BJ (cell line): ENCODE measurements around the gene CRTC2. TPM values are rescaled to one million over a fixed set of nuclear protein-coding genes. Genes with fewer than 3 reads are reported as not detected.

Experiments used
- CTCF ChIA-PET: fragments of 350-600 bp; formaldehyde crosslinking; extraction: SDS; loops from one replicate; lab custom pipeline; 2021; ENCODE audit warnings: antibody characterized with exemption, inconsistent platforms; lab: Yijun Ruan, JAX
- POLR2A ChIA-PET: fragments of 300-600 bp; sonication (Branson Sonifier 250); formaldehyde crosslinking; extraction: SDS; loops from one replicate; lab custom pipeline; 2021; ENCODE audit warnings: antibody characterized with exemption; lab: Charles Lee
- DNase-seq: peaks from one replicate; pipeline ENCODE4 v3.0.0-alpha.2; 2011; ENCODE audit warnings: low read depth
- H3K27me3 ChIP-seq: 2 replicates; pipeline ENCODE4 v1.6.0; 2011; ENCODE audit warnings: low read length; ENCODE audit not compliant: control insufficient read depth, insufficient read depth
- H3K36me3 ChIP-seq: 2 replicates; pipeline ENCODE4 v1.5.1; 2011; ENCODE audit warnings: low read length; ENCODE audit not compliant: control insufficient read depth, insufficient read depth
- H3K4me3 ChIP-seq: 2 replicates; pipeline ENCODE4 v1.5.1; 2011; ENCODE audit warnings: low read depth, mild to moderate bottlenecking, control low read depth, low read length
- polyA plus RNA-seq: library from polyadenylated mRNA; depleted of rRNA; stranded (reverse); fragments of >200 nt; gene quantifications from 2 replicates; pipeline ENCODE4 v1.2.3, GENCODE V29; 2011
- TF ChIP-seq, protein P1 (sequence below): IDR thresholded peaks from 2 replicates; pipeline ENCODE4 v1.5.1; 2011; ENCODE audit warnings: low read depth, mild to moderate bottlenecking, control low read depth, inconsistent platforms, low read length, moderate library complexity; ENCODE audit not compliant: insufficient read depth

CRTC2 gene
- polyA plus RNA-seq, 1 experiment: 25.2 TPM

DNA sequence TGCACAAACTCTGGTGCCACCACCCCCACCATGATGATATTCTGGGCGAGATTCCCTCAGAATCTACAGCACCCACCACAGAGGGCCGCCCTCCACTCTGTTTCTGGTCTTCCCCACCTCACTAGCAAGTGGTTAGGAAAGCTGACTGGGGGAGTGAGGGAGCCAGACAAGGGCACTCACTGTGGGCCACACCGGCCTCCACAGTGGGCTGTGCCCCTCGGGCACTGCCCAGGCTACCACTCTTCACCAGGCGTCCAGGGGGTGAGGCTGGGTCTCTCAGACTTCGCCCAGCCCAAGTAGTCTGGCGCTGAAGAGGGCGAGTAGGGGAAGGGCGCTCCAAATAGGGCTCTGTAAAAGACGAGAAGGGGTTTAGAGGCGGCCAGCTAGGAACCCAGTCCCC lies 24.5 kb downstream of the CRTC2 start:
- TF ChIP-seq, protein P1, sequence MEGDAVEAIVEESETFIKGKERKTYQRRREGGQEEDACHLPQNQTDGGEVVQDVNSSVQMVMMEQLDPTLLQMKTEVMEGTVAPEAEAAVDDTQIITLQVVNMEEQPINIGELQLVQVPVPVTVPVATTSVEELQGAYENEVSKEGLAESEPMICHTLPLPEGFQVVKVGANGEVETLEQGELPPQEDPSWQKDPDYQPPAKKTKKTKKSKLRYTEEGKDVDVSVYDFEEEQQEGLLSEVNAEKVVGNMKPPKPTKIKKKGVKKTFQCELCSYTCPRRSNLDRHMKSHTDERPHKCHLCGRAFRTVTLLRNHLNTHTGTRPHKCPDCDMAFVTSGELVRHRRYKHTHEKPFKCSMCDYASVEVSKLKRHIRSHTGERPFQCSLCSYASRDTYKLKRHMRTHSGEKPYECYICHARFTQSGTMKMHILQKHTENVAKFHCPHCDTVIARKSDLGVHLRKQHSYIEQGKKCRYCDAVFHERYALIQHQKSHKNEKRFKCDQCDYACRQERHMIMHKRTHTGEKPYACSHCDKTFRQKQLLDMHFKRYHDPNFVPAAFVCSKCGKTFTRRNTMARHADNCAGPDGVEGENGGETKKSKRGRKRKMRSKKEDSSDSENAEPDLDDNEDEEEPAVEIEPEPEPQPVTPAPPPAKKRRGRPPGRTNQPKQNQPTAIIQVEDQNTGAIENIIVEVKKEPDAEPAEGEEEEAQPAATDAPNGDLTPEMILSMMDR: no peak
- ChIA-PET POLR2A (no interaction called here), CTCF (interaction anchor here (0.7 to 1.5 kb wide), 2 partner anchors 10 to 12 kb away, joined by 3 to 5 read pairs; partner anchors contain the start of genes DENND4B and GATAD2B)
- Histone ChIP-seq H3K4me3 (no peak overlapping the region), H3K27me3 (no peaks in the 10 kb centered on the region), H3K36me3 (peaks cover 42% of the 10 kb centered on the region)
- DNase-seq: no peak

DNA sequence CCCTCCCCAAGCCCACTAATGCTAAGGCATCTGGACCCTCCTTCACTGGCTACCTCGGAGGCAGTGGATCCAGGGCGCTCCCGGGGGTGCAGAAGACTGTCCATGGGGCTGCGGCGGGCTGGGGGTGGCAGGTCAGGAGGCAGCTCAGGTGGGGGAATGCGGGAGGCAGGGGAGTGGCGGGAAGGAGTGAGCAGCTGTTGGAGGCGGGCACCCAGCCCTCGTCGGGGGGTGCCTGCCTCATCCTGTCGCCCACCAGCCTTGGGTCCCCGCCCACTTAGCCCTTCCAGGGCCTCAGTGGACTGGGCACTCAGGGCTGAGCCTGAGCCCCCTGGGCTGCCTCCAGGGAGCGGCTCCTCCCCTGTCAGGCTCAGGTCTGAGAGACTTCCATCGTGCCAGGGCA lies 25.0 kb downstream of the CRTC2 start:
- DNase-seq: no peak
- TF ChIP-seq, protein P1: no peak
- Histone ChIP-seq H3K4me3 (no peak overlapping the region), H3K36me3 (peaks cover 42% of the 10 kb centered on the region), H3K27me3 (no peaks in the 10 kb centered on the region)
- CTCF ChIA-PET: interaction anchor here (1.5 kb wide), 1 partner anchor 10 kb away, joined by 5 read pairs; the partner anchor contains the start of gene GATAD2B
- POLR2A ChIA-PET: no interaction called here

DNA sequence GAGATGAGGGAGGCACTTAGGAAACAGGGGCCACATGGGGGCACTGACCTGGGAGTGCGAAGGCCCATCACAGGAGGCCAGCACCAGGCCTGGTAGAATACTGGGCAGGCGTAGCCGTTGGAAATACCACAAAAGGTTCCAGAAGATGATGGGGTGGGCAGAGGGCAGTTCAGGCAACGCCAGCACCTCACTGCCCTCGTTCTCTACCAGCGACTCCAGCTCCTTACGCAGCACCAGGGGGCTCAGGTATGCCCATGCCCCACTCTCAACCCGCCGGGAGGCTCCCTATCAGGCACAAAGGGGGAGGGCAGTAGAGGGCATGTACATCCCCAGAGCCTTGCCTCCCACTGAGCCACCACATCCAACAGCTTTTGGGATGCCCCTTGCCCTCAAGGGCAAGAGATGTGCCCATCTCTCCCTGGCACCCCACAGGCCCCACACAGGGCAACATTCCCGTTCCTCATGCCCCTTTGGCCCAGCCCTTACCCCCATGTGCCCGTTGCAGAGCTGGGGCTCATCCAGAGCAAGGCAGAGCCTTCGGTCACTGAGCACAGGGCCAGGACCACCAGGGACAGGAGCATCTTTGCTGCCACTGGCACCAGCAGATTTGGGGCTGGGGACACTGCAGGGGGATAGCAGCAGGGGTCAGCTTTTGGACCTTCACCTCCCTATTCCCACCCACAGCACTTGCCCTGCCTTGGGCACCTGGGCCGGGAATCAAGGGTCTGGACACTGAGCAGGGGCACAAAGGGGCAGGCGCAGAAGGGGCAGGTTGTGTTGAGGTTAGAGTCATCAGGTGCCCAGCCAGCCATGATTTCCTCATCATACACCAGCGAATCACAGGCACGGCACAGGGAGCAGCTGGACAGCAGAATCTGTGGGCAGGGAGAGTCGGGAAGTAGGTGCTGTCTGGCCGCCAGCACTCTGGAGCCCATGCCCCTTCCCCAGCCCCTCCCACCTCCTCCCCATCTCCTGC lies 26.0 kb downstream of the CRTC2 start:
- TF ChIP-seq, protein P1: no peak
- POLR2A ChIA-PET: no interaction called here
- Histone ChIP-seq H3K4me3 (no peak overlapping the region), H3K27me3 (no peaks in the 10 kb centered on the region), H3K36me3 (peaks cover 39% of the 10 kb centered on the region)
- CTCF ChIA-PET: no interaction called here
- no peak for DNase-seq

DNA sequence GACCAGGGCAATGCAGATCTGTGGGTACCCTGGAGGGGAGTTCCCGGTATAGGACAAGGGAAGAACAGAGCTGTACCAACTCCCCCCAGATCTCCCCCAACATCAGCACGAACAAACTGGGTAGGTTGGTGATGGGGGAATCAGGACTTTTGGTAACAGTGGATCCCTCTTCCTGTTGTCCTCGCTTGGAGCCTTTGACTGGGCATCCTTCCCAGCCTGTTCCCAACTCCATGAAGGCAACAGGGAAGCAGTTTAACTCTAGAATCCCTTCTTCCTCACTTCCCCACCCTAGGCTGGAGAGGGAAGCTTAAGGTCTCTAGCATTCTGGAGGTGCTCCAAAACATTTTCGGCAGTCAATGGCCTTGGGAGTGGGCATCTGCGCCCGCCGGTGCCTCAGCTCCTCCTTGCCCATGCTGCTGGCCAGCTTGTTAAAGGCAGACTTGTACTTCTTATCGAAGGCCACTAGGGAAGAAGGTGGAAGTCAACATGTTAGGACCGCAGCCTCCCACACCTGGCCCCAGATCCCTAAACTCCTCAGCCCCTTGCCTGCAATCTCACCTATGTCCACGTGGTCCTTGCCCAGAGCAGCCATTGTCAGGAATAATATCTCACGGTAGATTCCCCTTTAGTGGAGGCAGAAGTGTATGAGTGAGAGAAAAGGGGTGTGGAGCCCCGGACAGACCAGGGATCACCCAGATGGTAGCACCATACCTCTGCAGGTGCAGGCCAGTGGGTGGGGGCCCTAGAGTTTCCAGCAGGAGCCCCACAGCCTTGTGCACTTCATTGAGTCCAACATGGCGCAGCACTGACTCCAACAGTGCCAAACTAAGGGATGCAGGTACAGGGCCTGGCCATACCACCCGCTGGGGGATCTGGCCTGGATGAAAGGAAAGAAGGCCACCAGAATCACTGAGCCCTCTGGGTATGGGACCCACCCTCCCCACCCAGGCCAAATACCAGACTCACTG lies 28.1 kb downstream of the CRTC2 start:
- no peak for DNase-seq
- POLR2A ChIA-PET: no interaction called here
- H3K36me3 ChIP-seq: peaks cover 25% of the 10 kb centered on the region
- CTCF ChIA-PET: interaction anchor here (0.8 to 1.4 kb wide), 3 partner anchors 11 to 23 kb away, joined by 3 to 4 read pairs (median 4); partner anchors contain the start of gene DENND4B
- H3K27me3 ChIP-seq: no peaks in the 10 kb centered on the region
- H3K4me3 ChIP-seq: no peak overlapping the region
- TF ChIP-seq, protein P1: no peak
